Skeletal muscle cell (primary cell): ENCODE data around the gene CASQ2.

Experiments
- DNase-seq: peaks from one replicate; pipeline ENCODE4 v3.0.0-alpha.2; 2010; ENCODE audit warnings: low read depth
- H3K4me3 ChIP-seq: 2 replicates; pipeline ENCODE4 v1.5.1; 2011; ENCODE audit warnings: low read depth, mild to moderate bottlenecking, control low read depth, low read length, moderate library complexity

CASQ2 gene

DNA sequence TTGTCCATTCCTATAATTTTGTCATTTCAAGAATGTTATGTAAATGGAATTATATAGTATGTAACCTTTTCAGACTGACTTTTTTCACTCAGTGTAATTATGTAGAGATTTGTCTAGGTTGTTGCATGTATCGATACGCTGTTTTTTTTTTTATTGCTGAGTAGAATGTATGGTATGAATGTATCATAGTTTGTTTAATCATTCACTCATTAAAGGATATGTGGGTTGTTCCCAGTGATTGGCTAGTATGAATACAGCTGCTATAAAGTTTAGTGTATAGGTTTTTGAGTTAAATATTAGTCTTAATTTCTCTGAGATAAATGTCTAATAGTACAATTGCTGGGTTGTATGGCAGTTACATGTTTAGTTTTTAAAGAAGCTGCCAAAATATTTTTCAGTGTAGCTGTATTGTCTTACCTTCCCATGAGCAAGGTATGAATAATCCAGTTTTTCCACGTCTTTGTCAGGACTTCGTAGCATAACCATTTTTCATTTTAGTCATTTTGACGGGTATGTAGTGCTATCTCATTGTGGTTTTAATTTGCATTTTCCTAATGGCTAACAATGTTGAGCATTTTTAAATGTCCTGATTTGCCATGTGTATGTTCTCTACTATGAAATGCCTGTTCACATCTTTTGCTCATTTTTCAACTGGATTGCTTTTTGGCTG, 22.4 kb downstream of the CASQ2 start:
- no peak for DNase-seq
- no peak overlapping the region for H3K4me3 ChIP-seq

DNA sequence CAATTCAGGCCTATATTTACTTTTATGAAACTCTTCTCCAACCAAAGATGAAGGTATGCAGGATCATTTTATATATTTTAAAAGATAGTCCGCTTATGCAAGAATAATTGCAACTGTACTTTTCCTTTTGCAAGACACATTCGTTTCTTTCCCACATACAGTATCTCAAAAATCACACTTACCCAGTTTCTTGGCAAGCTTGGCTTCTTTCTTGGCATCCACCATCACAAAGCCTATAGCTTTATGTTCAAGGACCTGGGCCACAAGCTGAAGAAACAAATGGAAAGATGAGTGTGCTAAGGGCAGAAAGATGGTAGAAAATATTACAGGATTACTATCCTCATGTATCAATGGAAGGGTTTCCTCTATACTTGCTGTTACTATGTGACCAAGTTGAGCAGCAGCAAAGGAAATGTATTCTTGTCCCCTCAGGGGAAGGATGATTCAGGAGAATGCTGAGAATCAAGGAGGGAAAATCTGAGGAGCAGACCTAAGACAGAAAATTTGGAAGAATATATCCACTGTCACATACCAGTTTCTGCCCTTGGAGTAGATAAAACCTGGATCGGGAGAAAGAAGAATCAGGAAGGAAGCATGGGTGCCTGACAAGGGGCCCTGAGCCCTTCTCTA, 23.8 kb downstream of the CASQ2 start:
- no peak overlapping the region for H3K4me3 ChIP-seq
- DNase-seq = no peak

DNA sequence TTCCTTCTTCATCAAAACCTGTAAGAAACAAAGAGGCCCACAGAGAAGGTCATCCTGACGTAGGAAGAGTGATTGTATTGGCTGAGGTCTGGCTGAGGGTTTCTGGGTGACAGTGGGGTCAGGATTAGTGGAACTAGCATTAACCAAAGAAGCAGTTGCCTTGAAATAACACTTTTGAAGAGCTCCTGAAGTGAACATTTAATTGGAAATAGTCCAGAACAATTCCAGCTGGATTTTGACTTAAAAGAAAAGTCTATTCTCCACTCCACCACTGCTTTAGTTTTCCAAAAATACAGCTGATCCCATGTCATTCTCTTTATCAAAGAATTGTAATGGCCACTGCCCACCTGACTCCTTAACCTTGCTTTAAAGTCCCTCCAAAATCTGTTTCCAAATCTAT, 27.7 kb downstream of the CASQ2 start:
- DNase-seq = no peak

DNA sequence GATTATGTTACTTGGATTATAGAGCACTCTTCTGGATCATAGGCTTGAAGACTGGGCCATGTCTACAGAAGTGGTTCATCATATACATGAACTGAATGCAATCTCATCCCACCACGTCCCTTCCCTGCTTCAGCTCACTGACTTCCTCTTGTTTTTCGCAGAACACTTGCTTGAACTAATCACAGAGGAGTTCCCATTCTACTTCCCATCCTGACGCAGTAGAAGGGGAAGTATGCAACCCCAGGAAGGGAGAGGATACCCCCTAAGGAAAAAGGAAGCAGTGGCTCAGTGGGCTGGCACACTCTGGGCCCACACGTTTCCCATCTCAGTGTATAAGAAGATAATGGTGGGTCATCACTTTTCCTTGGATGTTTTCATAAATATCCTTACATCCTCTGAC, 36.2 kb downstream of the CASQ2 start:
- H3K4me3 ChIP-seq = no peak overlapping the region

More for the DNA sequence above, 27.7 kb downstream of the CASQ2 start:
- no peak overlapping the region for H3K4me3 ChIP-seq

DNA sequence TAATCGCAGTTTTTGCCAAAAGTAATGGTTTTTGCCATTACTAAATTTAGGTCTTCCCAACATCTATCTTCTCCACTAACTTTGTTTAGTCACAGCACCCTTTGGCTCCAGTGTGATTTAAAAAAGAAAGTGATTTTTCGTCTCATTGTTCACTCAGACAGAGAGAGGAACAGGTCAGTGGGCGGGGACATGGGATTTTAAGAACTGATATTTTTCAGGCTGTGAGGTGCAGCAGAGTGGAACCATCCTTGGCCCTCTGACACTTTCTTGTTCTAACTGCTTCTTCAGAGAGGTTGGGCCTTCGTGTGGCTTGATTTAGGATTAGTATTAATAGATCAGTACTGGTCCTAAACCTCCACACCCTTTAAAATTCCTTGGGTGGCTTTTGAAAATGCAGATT, 38.8 kb downstream of the CASQ2 start:
- H3K4me3 ChIP-seq = no peak overlapping the region
- DNase-seq = no peak

More for the DNA sequence above, 36.2 kb downstream of the CASQ2 start:
- no peak for DNase-seq

DNA sequence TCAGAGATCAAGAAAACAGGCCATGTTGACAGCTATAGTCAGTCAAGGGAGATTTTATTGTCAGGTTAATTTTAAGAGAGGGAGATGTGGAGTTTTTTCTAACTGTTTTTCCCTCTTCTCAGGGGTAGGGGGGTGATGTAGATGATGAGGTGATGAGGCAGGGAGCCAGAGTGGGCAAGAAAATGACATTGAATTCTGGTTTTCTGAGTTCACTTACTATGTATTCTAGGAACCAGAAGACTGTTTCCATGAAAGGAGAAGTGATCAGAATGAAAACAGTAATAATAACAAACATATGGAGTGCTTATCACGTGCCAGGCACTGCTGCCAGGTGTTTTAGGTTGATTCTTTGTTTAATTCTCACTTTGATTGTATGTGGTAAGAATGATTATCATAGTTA, 40.2 kb downstream of the CASQ2 start:
- H3K4me3 ChIP-seq = no peak overlapping the region
- DNase-seq = no peak

DNA sequence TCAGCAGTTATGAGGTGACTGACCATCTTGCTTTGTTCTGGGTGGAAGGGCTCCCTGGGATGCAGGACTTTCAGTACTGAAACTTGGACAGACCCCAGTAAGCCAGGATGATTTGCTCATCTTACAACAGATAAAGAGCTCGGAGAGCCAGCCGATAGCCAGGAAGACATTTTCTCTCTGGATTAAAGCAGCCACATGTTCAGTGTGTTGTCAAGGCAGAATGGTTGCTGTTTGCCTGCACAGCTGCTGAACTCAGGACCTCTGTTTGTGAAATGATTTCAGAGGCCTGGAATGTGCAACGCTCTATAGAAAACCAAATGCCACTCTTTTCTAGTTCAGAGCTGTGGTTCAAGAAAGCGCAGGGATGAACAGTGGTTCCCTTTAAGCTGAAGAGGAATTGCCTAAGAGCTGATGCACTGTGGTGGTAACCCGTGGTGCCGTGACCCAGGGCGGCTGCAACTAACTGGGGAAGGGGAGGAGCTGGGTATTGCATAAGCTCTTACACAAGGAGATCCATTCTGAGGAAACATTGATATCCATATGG, 40.7 kb downstream of the CASQ2 start:
- peak overlapping the region; percentile 12 for H3K4me3 ChIP-seq
- DNase-seq = peak; percentile 94

DNA sequence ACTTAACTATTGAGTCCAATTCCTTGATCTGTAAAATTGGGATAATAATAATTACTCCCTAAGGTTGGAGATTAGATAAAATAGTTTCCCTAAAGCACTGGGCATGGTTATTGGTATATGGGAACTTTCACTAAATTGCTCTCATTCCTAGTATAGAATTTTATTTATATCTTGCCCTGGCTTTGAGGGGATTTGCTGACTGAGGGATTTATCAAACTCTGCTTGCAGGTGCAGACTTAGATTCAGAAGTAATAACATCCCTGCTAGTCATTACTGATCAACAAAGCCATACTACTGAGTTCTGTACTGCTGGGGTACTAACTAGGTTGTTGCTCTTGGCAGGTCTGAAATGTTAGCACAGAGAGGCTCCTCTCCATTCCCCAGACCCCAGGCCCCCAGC, 41.9 kb downstream of the CASQ2 start:
- DNase-seq = no peak
- H3K4me3 ChIP-seq = no peak overlapping the region

DNA sequence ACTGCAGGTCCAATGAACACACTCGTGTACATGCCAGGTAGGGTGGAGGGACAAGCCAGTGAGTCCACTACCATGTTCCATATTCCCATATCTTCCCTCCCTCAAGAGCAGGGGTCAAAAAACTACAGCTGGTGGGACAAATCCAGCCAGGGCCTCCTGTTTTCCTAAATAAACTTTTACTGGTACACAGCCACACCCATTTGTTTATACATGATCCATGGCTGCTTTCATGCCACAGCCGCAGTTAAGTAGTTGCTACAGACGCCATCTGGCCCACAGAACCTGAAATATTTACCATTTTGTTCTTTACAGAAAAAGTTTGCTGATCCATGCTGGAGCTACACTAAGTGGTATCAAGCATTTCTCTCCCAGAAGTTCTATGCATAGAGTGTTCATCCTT, 42.4 kb downstream of the CASQ2 start:
- no peak for DNase-seq
- H3K4me3 ChIP-seq = no peak overlapping the region

DNA sequence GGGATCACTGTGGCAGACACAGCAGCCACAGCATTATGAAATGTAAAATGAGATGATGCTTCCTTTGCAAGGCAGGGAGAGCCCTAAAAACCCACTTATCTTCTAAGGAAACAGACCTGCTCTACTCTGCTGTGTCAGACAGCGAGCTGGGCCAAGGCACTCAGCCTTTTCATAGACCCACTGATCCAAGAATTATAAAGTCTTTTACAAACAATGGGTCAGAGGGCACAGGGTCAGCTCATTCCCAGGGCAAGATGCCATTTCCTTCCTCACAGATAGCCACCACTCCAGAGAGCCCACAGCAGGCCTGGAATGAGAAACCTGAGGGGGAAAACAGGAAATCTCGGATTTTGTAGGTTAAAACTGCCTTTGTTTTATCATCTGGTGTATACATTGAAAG, 42.9 kb downstream of the CASQ2 start:
- no peak for DNase-seq

DNA sequence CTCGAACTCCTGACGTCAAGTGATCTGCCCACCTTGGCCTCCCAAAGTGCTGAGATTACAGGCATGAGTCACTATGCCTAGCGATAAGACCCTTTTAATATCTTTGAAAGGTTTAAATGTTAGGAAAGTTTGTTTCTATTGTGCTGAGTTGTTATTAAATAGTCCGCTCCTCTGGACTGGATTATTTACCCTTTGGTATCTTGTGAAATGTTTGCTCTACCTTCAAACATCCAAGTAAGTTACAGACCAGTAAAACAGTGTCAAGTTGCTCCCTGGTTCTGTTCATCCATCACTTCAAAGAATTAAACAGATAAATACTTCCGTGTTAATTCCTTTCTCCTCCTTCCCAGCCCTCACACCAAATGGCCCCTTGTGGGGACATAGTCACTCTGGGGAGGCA, 44.8 kb downstream of the CASQ2 start:
- H3K4me3 ChIP-seq = no peak overlapping the region
- no peak for DNase-seq

More for the DNA sequence above, 42.9 kb downstream of the CASQ2 start:
- no peak overlapping the region for H3K4me3 ChIP-seq

DNA sequence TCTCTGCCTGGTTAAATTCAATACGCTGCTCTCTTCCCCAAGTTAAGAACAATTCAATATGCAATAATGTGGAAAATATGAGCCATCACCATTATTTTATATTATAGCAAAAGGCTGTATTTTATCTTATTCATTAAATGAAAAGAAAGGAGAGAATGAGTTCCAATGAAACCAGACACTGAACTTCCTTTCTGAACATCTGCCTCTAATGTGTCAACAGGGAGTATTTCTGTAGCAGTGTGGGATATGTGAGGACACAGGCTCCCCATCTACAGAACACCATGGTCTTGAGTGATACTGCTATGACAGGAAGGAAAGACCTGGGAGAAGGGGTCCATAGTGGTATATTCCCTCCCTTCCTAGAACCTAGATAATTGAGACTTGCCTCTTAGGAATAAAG, 46.3 kb downstream of the CASQ2 start:
- no peak for DNase-seq

DNA sequence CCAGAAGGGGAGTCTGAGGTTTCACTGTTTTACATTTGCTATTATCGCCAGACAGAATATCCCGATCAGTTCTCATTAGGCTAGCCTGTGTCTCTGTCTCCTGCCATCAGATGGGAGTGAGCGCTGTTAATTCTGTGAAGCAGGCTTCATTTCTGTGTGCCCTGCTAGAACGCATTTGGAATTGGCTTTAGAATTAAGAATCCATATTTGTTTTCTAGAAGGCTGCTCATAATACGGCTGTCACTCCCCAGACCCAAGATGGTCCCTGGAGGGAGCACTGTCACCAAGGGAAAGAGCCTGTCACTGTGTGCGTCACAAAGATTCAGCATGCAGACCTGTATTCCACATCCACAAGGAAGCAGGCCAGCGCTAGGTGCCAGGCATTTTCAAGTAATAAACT, 49.2 kb downstream of the CASQ2 start:
- H3K4me3 ChIP-seq = no peak overlapping the region
- DNase-seq = no peak

More for the DNA sequence above, 46.3 kb downstream of the CASQ2 start:
- no peak overlapping the region for H3K4me3 ChIP-seq

DNA sequence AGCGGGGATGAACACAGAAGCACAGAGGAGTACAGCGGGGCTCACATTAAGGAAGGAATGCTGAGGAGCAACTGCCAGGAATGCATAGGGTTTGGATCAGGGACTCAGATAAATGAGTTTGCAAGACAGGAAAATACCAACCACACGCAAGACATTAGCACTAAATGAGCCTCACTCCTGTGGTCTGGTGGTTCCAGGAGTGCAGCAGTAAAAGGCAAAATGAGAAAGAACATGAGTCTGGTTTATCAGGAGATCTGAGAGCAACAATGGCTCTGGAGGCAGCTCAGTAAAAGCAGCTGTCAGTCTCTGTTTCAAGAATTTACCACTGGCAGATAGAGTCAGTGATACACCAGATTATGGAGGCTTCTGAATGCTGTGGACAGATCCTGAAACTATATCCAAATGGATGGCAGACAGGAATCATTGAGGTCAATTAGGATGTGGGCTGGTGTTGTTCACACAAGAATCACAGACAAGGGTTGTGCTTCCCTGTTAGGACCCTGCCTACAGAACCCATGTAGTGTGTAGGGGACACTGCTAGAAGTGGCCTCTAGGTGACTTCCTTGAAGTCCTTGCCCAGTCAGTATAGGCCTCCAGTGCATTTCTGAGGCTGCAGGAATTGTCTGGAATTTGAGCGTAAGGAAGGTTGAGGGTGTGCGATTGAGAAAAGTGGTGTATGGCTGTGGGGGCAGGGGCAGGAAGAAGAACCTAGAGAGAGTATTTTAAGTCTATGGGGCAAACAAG, 50.3 kb downstream of the CASQ2 start:
- no peak overlapping the region for H3K4me3 ChIP-seq
- DNase-seq = no peak

DNA sequence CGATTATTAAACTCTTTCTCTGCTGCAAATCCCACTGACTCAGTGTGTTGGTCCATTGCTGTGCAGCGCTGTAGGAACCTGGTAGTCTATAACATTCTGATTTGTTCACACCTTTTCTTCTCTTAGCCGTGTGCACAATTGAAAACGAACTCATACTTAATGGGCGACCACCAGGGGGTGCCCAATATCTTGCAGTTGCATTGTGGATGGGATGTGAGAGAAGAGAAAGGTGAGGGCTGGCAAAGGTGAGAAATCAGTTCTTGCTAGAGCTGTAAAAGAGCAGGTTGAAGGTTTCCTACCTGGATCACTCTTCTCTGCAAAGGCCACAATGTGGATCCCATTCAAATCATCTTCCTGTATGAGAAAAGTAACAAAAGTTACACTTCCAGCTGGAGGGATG, 51.0 kb downstream of the CASQ2 start:
- no peak for DNase-seq
- H3K4me3 ChIP-seq = no peak overlapping the region

DNA sequence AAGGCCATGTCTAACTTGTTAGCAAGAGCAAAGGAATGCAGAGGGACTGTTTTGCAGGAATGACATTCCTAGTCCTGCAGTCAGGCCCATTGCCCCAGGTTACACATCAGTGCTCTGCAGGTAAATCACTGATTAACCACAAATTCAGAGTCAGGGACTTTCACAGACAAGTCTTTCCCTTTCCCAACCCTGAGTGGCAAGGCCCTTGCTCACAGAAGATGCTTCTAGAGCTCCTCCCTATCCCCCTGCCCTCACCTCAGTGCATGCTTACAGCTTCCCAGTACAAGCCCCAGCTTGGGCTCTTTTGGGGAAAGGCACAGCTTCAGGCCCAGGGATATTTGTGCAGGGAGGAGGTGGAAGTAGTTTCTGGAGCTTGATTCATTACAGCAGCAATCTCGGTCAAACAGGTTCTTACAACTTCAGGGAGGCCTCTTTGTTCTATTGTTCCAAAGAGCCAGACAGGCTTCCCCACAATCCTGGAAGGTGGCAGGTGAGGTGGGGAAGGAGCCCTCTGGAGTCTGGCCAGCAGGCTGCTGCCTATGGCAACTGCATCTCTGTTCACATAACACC, 53.9 kb downstream of the CASQ2 start:
- H3K4me3 ChIP-seq = no peak overlapping the region
- no peak for DNase-seq

DNA sequence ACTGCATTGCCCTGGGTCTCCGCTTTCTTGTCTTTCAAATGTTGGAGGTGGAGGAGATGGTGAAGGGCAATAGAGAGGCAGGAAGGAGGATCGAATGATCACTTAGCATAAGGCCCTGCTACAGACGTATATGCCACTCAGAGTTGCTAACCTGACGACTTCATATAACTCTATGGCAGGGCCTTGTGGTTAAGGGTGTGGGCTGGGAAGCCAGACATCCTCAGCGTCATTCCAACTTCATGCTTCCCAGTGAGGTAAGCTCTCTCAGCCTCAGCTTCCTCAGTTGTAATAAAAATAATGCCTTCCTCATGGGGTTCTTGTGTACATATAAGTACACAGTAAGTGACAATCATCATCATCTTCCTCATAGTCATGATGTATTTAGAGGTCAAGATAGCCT, 54.6 kb downstream of the CASQ2 start:
- H3K4me3 ChIP-seq = no peak overlapping the region
- DNase-seq = no peak

DNA sequence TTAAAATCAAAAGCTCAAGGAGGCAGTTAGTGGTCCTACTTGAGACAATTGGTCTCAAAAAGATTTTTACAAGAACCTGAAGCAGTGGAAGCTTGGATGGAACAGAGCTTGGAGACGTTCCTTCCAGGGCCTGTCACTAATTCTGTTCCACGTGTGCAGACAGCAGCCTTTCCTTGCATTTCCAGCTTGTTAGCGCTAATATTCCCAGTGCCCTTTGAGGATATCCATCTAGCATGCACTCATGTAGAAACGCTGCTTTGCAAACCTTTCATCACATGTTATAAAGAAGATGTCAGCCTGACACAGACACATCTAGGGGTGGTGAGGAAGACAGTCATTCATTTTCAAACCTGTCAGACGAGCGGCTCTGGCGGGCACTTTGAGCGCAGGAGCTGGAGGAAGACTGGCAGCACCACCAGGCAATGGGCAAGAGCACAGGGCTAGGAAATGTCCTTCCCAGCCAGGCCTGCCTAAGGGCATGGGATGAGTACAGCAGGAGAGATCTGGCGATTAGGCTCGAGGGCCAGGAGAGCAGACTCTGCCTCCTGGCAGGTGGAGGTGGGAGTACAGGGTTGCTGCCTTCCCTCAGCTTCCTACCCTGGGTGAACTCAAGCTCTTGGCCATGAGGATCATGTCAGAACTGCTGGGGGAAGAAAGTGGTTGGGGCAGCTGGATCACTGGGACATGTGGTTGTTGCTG, 55.5 kb downstream of the CASQ2 start:
- DNase-seq = no peak
- no peak overlapping the region for H3K4me3 ChIP-seq

DNA sequence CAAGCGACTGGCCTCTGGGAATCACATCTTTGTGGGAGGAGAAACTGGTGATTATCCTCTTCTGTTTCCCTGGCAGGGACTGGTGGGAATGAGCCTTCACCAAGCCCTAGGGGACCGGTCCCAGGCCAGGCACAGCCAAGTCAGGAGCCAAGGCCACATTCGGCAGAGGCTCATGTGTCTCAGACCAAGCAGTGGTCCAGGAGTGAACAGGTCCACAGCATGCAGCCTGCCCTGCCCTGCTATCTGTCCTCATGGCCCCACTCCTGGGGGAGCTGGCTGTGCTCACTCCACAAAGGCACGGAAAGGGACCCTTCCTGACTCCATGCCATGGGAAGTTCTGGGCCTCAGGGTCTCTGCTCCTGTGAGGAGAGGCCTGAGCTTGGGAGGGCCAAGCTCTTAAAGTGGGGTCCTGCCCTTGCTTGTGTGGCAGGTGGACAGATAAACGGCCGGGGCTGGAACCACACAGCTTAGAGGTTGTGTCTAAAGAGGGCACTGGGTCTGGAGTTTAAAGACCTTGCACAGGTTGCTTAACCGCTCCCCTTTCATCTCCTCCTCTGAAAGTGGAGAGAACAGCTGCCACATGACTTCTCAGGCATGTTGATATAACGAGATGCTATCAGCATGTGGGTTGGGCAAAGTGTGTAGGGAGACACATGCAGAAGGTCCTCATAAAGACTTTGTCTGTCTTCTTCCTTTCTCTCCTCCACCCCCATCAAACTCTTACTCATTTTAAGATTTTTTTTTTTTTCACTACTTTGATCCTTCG, 57.5 kb downstream of the CASQ2 start:
- H3K4me3 ChIP-seq = no peak overlapping the region
- DNase-seq = no peak
